ENCODE measurements around the gene SLC45A2. TPM values are rescaled to one million over a fixed set of nuclear protein-coding genes. Genes with fewer than 3 reads are reported as not detected.

The SLC45A2 gene
- polyA plus RNA-seq, 1 donor from 2014 or later: 1.2 TPM

GRCh38 chr5:33985447-33985846 is 954 bp upstream of the SLC45A2 start:
- Histone ChIP-seq H3K36me3 (ENCODE audit: insufficient read depth, low read length) (peaks cover 16% of the 10 kb centered on the region), H3K4me3 (ENCODE audit: low read length) (no peak overlapping the region), H3K79me2 (replicated peaks; ENCODE audit: insufficient read depth, low read length) (no peaks in the 10 kb centered on the region), H3K27ac (ENCODE audit: low read length) (no peak overlapping the region), H4K20me1 (ENCODE audit: insufficient read depth) (no peaks in the 10 kb centered on the region), H3K9me2 (ENCODE audit: insufficient read depth, low read length) (no peaks in the 10 kb centered on the region), H3F3A (ENCODE audit: insufficient read depth, low read length, poor library complexity, severe bottlenecking) (no peaks in the 10 kb centered on the region), H3K9me3 (ENCODE audit: low read length) (no peaks in the 10 kb centered on the region), H2AFZ (ENCODE audit: low read depth, low read length) (no peak overlapping the region), H3K9ac (ENCODE audit: low read length) (no peak overlapping the region), H3K4me2 (ENCODE audit: low read length) (no peak overlapping the region), H3K27me3 (ENCODE audit: insufficient read depth, low read depth, low read length) (no peaks in the 10 kb centered on the region)
- TF ChIP-seq TAF1 (IDR thresholded peaks at IDR 0.05; ENCODE audit: low read depth) (no peak), RAD21 (conservative IDR thresholded peaks at IDR 0.05) (no peak), POLR2AphosphoS5 (IDR thresholded peaks at IDR 0.05) (no peak), SMC3 (conservative IDR thresholded peaks at IDR 0.05; ENCODE audit: poor library complexity) (no peak), EP300 (conservative IDR thresholded peaks at IDR 0.05; ENCODE audit: poor library complexity, severe bottlenecking) (no peak), MXI1 (conservative IDR thresholded peaks at IDR 0.05; ENCODE audit: poor library complexity, severe bottlenecking) (no peak), CTCF (IDR thresholded peaks at IDR 0.05; ENCODE audit: poor library complexity, severe bottlenecking) (no peak), EZH2 (IDR thresholded peaks at IDR 0.05; ENCODE audit: borderline replicate concordance, insufficient read depth, low read length, poor library complexity, severe bottlenecking) (no peak)
- TF ChIP-seq, protein P1, sequence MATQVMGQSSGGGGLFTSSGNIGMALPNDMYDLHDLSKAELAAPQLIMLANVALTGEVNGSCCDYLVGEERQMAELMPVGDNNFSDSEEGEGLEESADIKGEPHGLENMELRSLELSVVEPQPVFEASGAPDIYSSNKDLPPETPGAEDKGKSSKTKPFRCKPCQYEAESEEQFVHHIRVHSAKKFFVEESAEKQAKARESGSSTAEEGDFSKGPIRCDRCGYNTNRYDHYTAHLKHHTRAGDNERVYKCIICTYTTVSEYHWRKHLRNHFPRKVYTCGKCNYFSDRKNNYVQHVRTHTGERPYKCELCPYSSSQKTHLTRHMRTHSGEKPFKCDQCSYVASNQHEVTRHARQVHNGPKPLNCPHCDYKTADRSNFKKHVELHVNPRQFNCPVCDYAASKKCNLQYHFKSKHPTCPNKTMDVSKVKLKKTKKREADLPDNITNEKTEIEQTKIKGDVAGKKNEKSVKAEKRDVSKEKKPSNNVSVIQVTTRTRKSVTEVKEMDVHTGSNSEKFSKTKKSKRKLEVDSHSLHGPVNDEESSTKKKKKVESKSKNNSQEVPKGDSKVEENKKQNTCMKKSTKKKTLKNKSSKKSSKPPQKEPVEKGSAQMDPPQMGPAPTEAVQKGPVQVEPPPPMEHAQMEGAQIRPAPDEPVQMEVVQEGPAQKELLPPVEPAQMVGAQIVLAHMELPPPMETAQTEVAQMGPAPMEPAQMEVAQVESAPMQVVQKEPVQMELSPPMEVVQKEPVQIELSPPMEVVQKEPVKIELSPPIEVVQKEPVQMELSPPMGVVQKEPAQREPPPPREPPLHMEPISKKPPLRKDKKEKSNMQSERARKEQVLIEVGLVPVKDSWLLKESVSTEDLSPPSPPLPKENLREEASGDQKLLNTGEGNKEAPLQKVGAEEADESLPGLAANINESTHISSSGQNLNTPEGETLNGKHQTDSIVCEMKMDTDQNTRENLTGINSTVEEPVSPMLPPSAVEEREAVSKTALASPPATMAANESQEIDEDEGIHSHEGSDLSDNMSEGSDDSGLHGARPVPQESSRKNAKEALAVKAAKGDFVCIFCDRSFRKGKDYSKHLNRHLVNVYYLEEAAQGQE (IDR thresholded peaks at IDR 0.05; ENCODE audit: borderline replicate concordance): no peak

- H3K9me3 ChIP-seq (ENCODE audit: low read length): no peaks in the 10 kb centered on the region
These were observed 315 bp downstream of the SLC45A2 start for GRCh38 chr5:33984178-33984577.

More at GRCh38 chr5:33984178-33984577, 315 bp downstream of the SLC45A2 start:
- Histone ChIP-seq H3K36me3 (ENCODE audit: insufficient read depth, low read length) (peaks cover 15% of the 10 kb centered on the region), H3K4me2 (ENCODE audit: low read length) (no peak overlapping the region), H2AFZ (ENCODE audit: low read depth, low read length) (no peak overlapping the region), H3K4me3 (ENCODE audit: low read length) (no peak overlapping the region), H3K9ac (ENCODE audit: low read length) (no peak overlapping the region), H3F3A (ENCODE audit: insufficient read depth, low read length, poor library complexity, severe bottlenecking) (no peaks in the 10 kb centered on the region), H3K27me3 (ENCODE audit: insufficient read depth, low read depth, low read length) (no peaks in the 10 kb centered on the region), H3K9me2 (ENCODE audit: insufficient read depth, low read length) (no peaks in the 10 kb centered on the region), H3K27ac (ENCODE audit: low read length) (no peak overlapping the region), H3K79me2 (replicated peaks; ENCODE audit: insufficient read depth, low read length) (no peaks in the 10 kb centered on the region), H4K20me1 (ENCODE audit: insufficient read depth) (no peaks in the 10 kb centered on the region)
- TF ChIP-seq, protein P1 (IDR thresholded peaks at IDR 0.05; ENCODE audit: borderline replicate concordance): no peak
- no peak for TF ChIP-seq POLR2AphosphoS5 (IDR thresholded peaks at IDR 0.05)
- no peak for TF ChIP-seq RAD21 (conservative IDR thresholded peaks at IDR 0.05)
- TF ChIP-seq MXI1 (conservative IDR thresholded peaks at IDR 0.05; ENCODE audit: poor library complexity, severe bottlenecking): no peak
- TF ChIP-seq SMC3 (conservative IDR thresholded peaks at IDR 0.05; ENCODE audit: poor library complexity): no peak
- TF ChIP-seq CTCF (IDR thresholded peaks at IDR 0.05; ENCODE audit: poor library complexity, severe bottlenecking): no peak

All from neural cell (in vitro differentiated cells).